ENCODE data around the gene MYZAP. TPM values are rescaled to one million over a fixed set of nuclear protein-coding genes. Genes with fewer than 3 reads are reported as not detected.

The MYZAP gene
- total RNA-seq, 2 donors from 2014 or later = not detected

- Mint-ChIP-seq H3K36me3 (ENCODE audit: low read depth) (peaks cover 61% of the 10 kb centered on the region), H3K4me1 (peaks cover 55% of the 10 kb centered on the region), H3K4me3 (peak overlapping the region; percentile 95), H3K27me3 (no peaks in the 10 kb centered on the region), H3K9me3 (no peaks in the 10 kb centered on the region), H3K27ac (peak overlapping the region; percentile 92)
- ATAC-seq (replicated peaks) = no peak
These were observed 116.3 kb downstream of the MYZAP start for GRCh38 chr15:57708047-57708446.

- no peak overlapping the region for H3K4me3 Mint-ChIP-seq
- H3K4me1 Mint-ChIP-seq = no peaks in the 10 kb centered on the region
- no peak overlapping the region for H3K27ac Mint-ChIP-seq
- no peaks in the 10 kb centered on the region for H3K9me3 Mint-ChIP-seq
- no peak for ATAC-seq (replicated peaks)
- no peaks in the 10 kb centered on the region for H3K27me3 Mint-ChIP-seq
- H3K36me3 Mint-ChIP-seq (ENCODE audit: low read depth) = peaks cover 87% of the 10 kb centered on the region
These were observed 126.6 kb downstream of the MYZAP start for GRCh38 chr15:57718309-57718708.

- H3K4me1 Mint-ChIP-seq = no peaks in the 10 kb centered on the region
- H3K27ac Mint-ChIP-seq = no peak overlapping the region
- no peaks in the 10 kb centered on the region for H3K27me3 Mint-ChIP-seq
- no peak overlapping the region for H3K4me3 Mint-ChIP-seq
- no peak for ATAC-seq (replicated peaks)
- peaks cover 66% of the 10 kb centered on the region for H3K36me3 Mint-ChIP-seq (ENCODE audit: low read depth)
- H3K9me3 Mint-ChIP-seq = no peaks in the 10 kb centered on the region
These were observed 129.2 kb downstream of the MYZAP start for GRCh38 chr15:57720867-57721266.

GRCh38 chr15:57726411-57726810, 134.7 kb downstream of the MYZAP start:
- no peaks in the 10 kb centered on the region for H3K9me3 Mint-ChIP-seq

GRCh38 chr15:57727031-57727430, 135.3 kb downstream of the MYZAP start:
- Mint-ChIP-seq H3K27ac (no peak overlapping the region), H3K9me3 (no peaks in the 10 kb centered on the region), H3K36me3 (ENCODE audit: low read depth) (peaks cover 15% of the 10 kb centered on the region), H3K4me3 (no peak overlapping the region), H3K27me3 (no peaks in the 10 kb centered on the region), H3K4me1 (no peaks in the 10 kb centered on the region)
- no peak for ATAC-seq (replicated peaks)

More at GRCh38 chr15:57726411-57726810, 134.7 kb downstream of the MYZAP start:
- no peak overlapping the region for H3K27ac Mint-ChIP-seq
- ATAC-seq (replicated peaks) = no peak
- no peak overlapping the region for H3K4me3 Mint-ChIP-seq
- peaks cover 15% of the 10 kb centered on the region for H3K36me3 Mint-ChIP-seq (ENCODE audit: low read depth)
- H3K4me1 Mint-ChIP-seq = no peaks in the 10 kb centered on the region
- H3K27me3 Mint-ChIP-seq = no peaks in the 10 kb centered on the region

GRCh38 chr15:57728436-57728835, 136.7 kb downstream of the MYZAP start:
- Mint-ChIP-seq H3K4me3 (no peak overlapping the region), H3K27me3 (no peaks in the 10 kb centered on the region), H3K9me3 (no peaks in the 10 kb centered on the region), H3K27ac (no peak overlapping the region), H3K36me3 (ENCODE audit: low read depth) (peaks cover 5% of the 10 kb centered on the region), H3K4me1 (no peaks in the 10 kb centered on the region)
- no peak for ATAC-seq (replicated peaks)

- no peaks in the 10 kb centered on the region for H3K36me3 Mint-ChIP-seq (ENCODE audit: low read depth)
- H3K4me3 Mint-ChIP-seq = no peak overlapping the region
- no peaks in the 10 kb centered on the region for H3K9me3 Mint-ChIP-seq
- no peaks in the 10 kb centered on the region for H3K27me3 Mint-ChIP-seq
- no peaks in the 10 kb centered on the region for H3K4me1 Mint-ChIP-seq
- no peak for ATAC-seq (replicated peaks)
- H3K27ac Mint-ChIP-seq = no peak overlapping the region
These were observed 139.2 kb downstream of the MYZAP start for GRCh38 chr15:57730876-57731275.

GRCh38 chr15:57731530-57732103, 139.9 kb downstream of the MYZAP start:
- no peak overlapping the region for H3K4me3 Mint-ChIP-seq
- no peaks in the 10 kb centered on the region for H3K36me3 Mint-ChIP-seq (ENCODE audit: low read depth)
- no peak for ATAC-seq (replicated peaks)
- H3K27me3 Mint-ChIP-seq = no peaks in the 10 kb centered on the region
- H3K4me1 Mint-ChIP-seq = no peaks in the 10 kb centered on the region
- H3K27ac Mint-ChIP-seq = no peak overlapping the region
- H3K9me3 Mint-ChIP-seq = no peaks in the 10 kb centered on the region

- no peak overlapping the region for H3K27ac Mint-ChIP-seq
- no peak overlapping the region for H3K4me3 Mint-ChIP-seq
- no peaks in the 10 kb centered on the region for H3K4me1 Mint-ChIP-seq
- no peaks in the 10 kb centered on the region for H3K27me3 Mint-ChIP-seq
- no peaks in the 10 kb centered on the region for H3K9me3 Mint-ChIP-seq
- no peaks in the 10 kb centered on the region for H3K36me3 Mint-ChIP-seq (ENCODE audit: low read depth)
- ATAC-seq (replicated peaks) = no peak
These were observed 141.0 kb downstream of the MYZAP start for GRCh38 chr15:57732526-57733331.

GRCh38 chr15:57734860-57735259, 143.2 kb downstream of the MYZAP start:
- no peak for ATAC-seq (replicated peaks)
- Mint-ChIP-seq H3K4me3 (no peak overlapping the region), H3K27me3 (no peaks in the 10 kb centered on the region), H3K9me3 (no peaks in the 10 kb centered on the region), H3K36me3 (ENCODE audit: low read depth) (no peaks in the 10 kb centered on the region), H3K27ac (no peak overlapping the region), H3K4me1 (no peaks in the 10 kb centered on the region)

Other genes with a start within 250 kb of the MYZAP start
- not detected for gene CGNL1, start 215.4 kb upstream of the MYZAP start, total RNA-seq
- 10 to 100 TPM; 68.1 to 69.7 TPM for gene POLR2M, start 114.8 kb downstream of the MYZAP start, total RNA-seq